IgD-negative memory B cell (primary cell): ENCODE results near the gene GPANK1. TPM values are rescaled to one million over a fixed set of nuclear protein-coding genes. Genes with fewer than 3 reads are reported as not detected.
A peak's percentile ranks its signal among the peaks of the same experiment; 100 is the strongest.
"Not testable (repeated sequence)": the region's sequence is repeated elsewhere in the genome, so short reads cannot be mapped to it uniquely, and the experiment has no call there.

Experiments
- H3K27ac Mint-ChIP-seq, 3 donors: one replicate each; pipeline ENCODE4 v1.8.0; 2020 to 2022; ENCODE audit warnings: mild to moderate bottlenecking in 3 of 3, mixed read lengths in 3 of 3, moderate library complexity in 1 of 3
- H3K27me3 Mint-ChIP-seq: one replicate; pipeline ENCODE4 v1.8.0; 2021; ENCODE audit warnings: mixed read lengths
- H3K36me3 Mint-ChIP-seq: one replicate; pipeline ENCODE4 v1.8.0; 2020; ENCODE audit warnings: mild to moderate bottlenecking, mixed read lengths
- H3K4me1 Mint-ChIP-seq, 3 donors: one replicate each; pipeline ENCODE4 v1.8.0; 2020 to 2022; ENCODE audit warnings: mixed read lengths in 3 of 3, mild to moderate bottlenecking in 1 of 3
- H3K4me3 Mint-ChIP-seq, 4 donors: one replicate each; pipeline ENCODE4 v1.8.0; 2020 to 2022; ENCODE audit warnings: mild to moderate bottlenecking in 4 of 4, mixed read lengths in 4 of 4, moderate library complexity in 3 of 4
- H3K9me3 Mint-ChIP-seq, 3 donors: one replicate each; pipeline ENCODE4 v1.8.0; 2020 to 2021; ENCODE audit warnings: mixed read lengths in 3 of 3, mild to moderate bottlenecking in 1 of 3
- polyA plus RNA-seq: library from polyadenylated mRNA; unstranded; fragments of 300-500 nt; fragmentation: Illumina TruSeq; gene quantifications from one replicate; pipeline ENCODE4 v1.2.3, GENCODE V29; 2021

GPANK1 gene
- polyA plus RNA-seq: 24.1 TPM

GRCh38 chr6:31664790-31665500 is at the start of gene GPANK1:
Gene GPANK1, minus strand, starts transcription at chr6:31664997. Its CDS starts 519 bp downstream, at chr6:31664478.
- H3K9me3 Mint-ChIP-seq: no peaks in the 10 kb centered on the region
- no peaks in the 10 kb centered on the region for H3K36me3 Mint-ChIP-seq
- peak within 1 kb of the TSS; percentile 92 to 98 (median 94) for H3K4me3 Mint-ChIP-seq
- H3K27ac Mint-ChIP-seq: peak within 1 kb of the TSS; percentile 92 to 99 (median 98)
- peaks cover 1% of the 10 kb centered on the region for H3K27me3 Mint-ChIP-seq
- H3K4me1 Mint-ChIP-seq: peaks cover 24 to 51% (median 34%) of the 10 kb centered on the region in 3 donors

GRCh38 chr6:31713991-31714684 is 49.3 kb upstream of the GPANK1 start:
- no peak overlapping the region for H3K27ac Mint-ChIP-seq
- peaks cover 3% of the 10 kb centered on the region for H3K36me3 Mint-ChIP-seq
- peaks cover 6% of the 10 kb centered on the region for H3K27me3 Mint-ChIP-seq
- no peak overlapping the region for H3K4me3 Mint-ChIP-seq
- H3K9me3 Mint-ChIP-seq: no peaks in the 10 kb centered on the region
- H3K4me1 Mint-ChIP-seq: peaks cover 9 to 19% (median 18%) of the 10 kb centered on the region in 3 donors

GRCh38 chr6:31713465-31713864 is 48.7 kb upstream of the GPANK1 start:
- Mint-ChIP-seq H3K27me3 (peaks cover 6% of the 10 kb centered on the region), H3K36me3 (peaks cover 3% of the 10 kb centered on the region), H3K9me3 (no peaks in the 10 kb centered on the region), H3K27ac (peak overlapping the region in 1 of 3 donors; percentile 83), H3K4me3 (peak overlapping the region in 1 of 4 donors; percentile 57), H3K4me1 (peaks cover 9 to 18% (median 16%) of the 10 kb centered on the region in 3 donors)

- Mint-ChIP-seq H3K4me1 (peaks cover 9 to 18% (median 16%) of the 10 kb centered on the region in 3 donors), H3K36me3 (peaks cover 3% of the 10 kb centered on the region), H3K9me3 (no peaks in the 10 kb centered on the region), H3K27me3 (peaks cover 8% of the 10 kb centered on the region), H3K4me3 (no peak overlapping the region), H3K27ac (peak overlapping the region in 2 of 3 donors; percentile 5 to 83)
These were observed 47.5 kb upstream of the GPANK1 start for GRCh38 chr6:31712296-31712695.

GRCh38 chr6:31711233-31711632 is 46.4 kb upstream of the GPANK1 start:
- no peaks in the 10 kb centered on the region for H3K9me3 Mint-ChIP-seq
- peak overlapping the region in 3 of 4 donors; percentile 52 to 85 (median 57) for H3K4me3 Mint-ChIP-seq
- peaks cover 8% of the 10 kb centered on the region for H3K27me3 Mint-ChIP-seq
- peaks cover 9 to 18% (median 16%) of the 10 kb centered on the region in 3 donors for H3K4me1 Mint-ChIP-seq
- no peak overlapping the region for H3K27ac Mint-ChIP-seq
- H3K36me3 Mint-ChIP-seq: peaks cover 3% of the 10 kb centered on the region

GRCh38 chr6:31710523-31711219 is 45.9 kb upstream of the GPANK1 start:
- Mint-ChIP-seq H3K4me3 (peak overlapping the region in 1 of 4 donors; percentile 85), H3K36me3 (peaks cover 3% of the 10 kb centered on the region), H3K4me1 (peaks cover 9 to 18% (median 16%) of the 10 kb centered on the region in 3 donors), H3K9me3 (no peaks in the 10 kb centered on the region), H3K27ac (no peak overlapping the region), H3K27me3 (peaks cover 8% of the 10 kb centered on the region)

GRCh38 chr6:31709157-31709556 is 44.4 kb upstream of the GPANK1 start:
- H3K4me1 Mint-ChIP-seq: peaks cover 9 to 18% (median 16%) of the 10 kb centered on the region in 3 donors
- H3K4me3 Mint-ChIP-seq, H3K27ac Mint-ChIP-seq, H3K9me3 Mint-ChIP-seq, H3K36me3 Mint-ChIP-seq, H3K27me3 Mint-ChIP-seq: not testable (repeated sequence)

- Mint-ChIP-seq H3K27me3 (peaks cover 8% of the 10 kb centered on the region), H3K9me3 (no peaks in the 10 kb centered on the region), H3K27ac (no peak overlapping the region), H3K4me3 (no peak overlapping the region), H3K4me1 (peaks cover 12 to 21% (median 17%) of the 10 kb centered on the region in 3 donors), H3K36me3 (peaks cover 3% of the 10 kb centered on the region)
These were observed 43.4 kb upstream of the GPANK1 start for GRCh38 chr6:31708224-31708623.

- Mint-ChIP-seq H3K9me3 (no peaks in the 10 kb centered on the region), H3K4me1 (peaks cover 14 to 21% (median 17%) of the 10 kb centered on the region in 3 donors), H3K36me3 (peaks cover 3% of the 10 kb centered on the region), H3K27me3 (peaks cover 8% of the 10 kb centered on the region), H3K27ac (no peak overlapping the region), H3K4me3 (no peak overlapping the region)
These were observed 42.9 kb upstream of the GPANK1 start for GRCh38 chr6:31707701-31708100.

- Mint-ChIP-seq H3K27ac (peak within 1 kb of the TSS in 1 of 3 donors; percentile 10), H3K4me1 (peaks cover 5 to 22% (median 16%) of the 10 kb centered on the region in 3 donors), H3K36me3 (peaks cover 3% of the 10 kb centered on the region), H3K4me3 (peak within 1 kb of the TSS in 1 of 4 donors; percentile 42), H3K9me3 (no peaks in the 10 kb centered on the region), H3K27me3 (peaks cover 4% of the 10 kb centered on the region)
These were observed 41.8 kb upstream of the GPANK1 start, which contains the start of gene LY6G6F for GRCh38 chr6:31706599-31706998. Gene LY6G6F, plus strand, starts transcription at chr6:31706866. Its CDS starts 41 bp downstream, at chr6:31706907.

GRCh38 chr6:31705931-31706330 is 41.1 kb upstream of the GPANK1 start:
- Mint-ChIP-seq H3K4me3 (peak overlapping the region in 1 of 4 donors; percentile 42), H3K27me3 (peaks cover 4% of the 10 kb centered on the region), H3K4me1 (peaks cover 5 to 22% (median 17%) of the 10 kb centered on the region in 3 donors), H3K27ac (no peak overlapping the region), H3K9me3 (no peaks in the 10 kb centered on the region), H3K36me3 (peaks cover 3% of the 10 kb centered on the region)

GRCh38 chr6:31702819-31703716 is 38.3 kb upstream of the GPANK1 start, which contains the start of gene ABHD16A:
Gene ABHD16A, minus strand, starts transcription at chr6:31703324. Its CDS starts 43 bp downstream, at chr6:31703281.
- Mint-ChIP-seq H3K36me3 (no peaks in the 10 kb centered on the region), H3K4me3 (peak within 1 kb of the TSS; percentile 82 to 99 (median 98)), H3K27ac (peak within 1 kb of the TSS; percentile 81 to 98 (median 98)), H3K4me1 (peaks cover 5 to 22% (median 13%) of the 10 kb centered on the region in 3 donors), H3K9me3 (no peaks in the 10 kb centered on the region), H3K27me3 (no peaks in the 10 kb centered on the region)

- Mint-ChIP-seq H3K4me1 (peaks cover 5 to 22% (median 13%) of the 10 kb centered on the region in 3 donors), H3K4me3 (peak overlapping the region; percentile 82 to 99 (median 98)), H3K36me3 (no peaks in the 10 kb centered on the region), H3K9me3 (no peaks in the 10 kb centered on the region), H3K27me3 (no peaks in the 10 kb centered on the region), H3K27ac (peak overlapping the region; percentile 81 to 98 (median 98))
These were observed 37.6 kb upstream of the GPANK1 start for GRCh38 chr6:31702405-31702818.
